Measurements from ENCODE around the gene DEAF1. TPM values are rescaled to one million over a fixed set of nuclear protein-coding genes. Genes with fewer than 3 reads are reported as not detected.

The DEAF1 gene
- total and polyA plus RNA-seq, 2 of the 13 experiments (the other 11 are each of a cell fraction or from before 2014, with no cell fraction given): 22.3 to 29.6 TPM

- TF ChIP-seq PCBP2 (optimal IDR thresholded peaks at IDR 0.05; ENCODE audit: low read depth, low read length, poor library complexity, severe bottlenecking): no peak
- TF ChIP-seq ZNF124 (CRISPR knock-in tag; IDR thresholded peaks at IDR 0.05): peak; percentile 15; the same call in 1 of the 2 replicates
- 0 out of 2 replicates have a peak, but pooled peaks have one; percentile 13 for TF ChIP-seq ZNF354B (CRISPR knock-in tag; IDR thresholded peaks at IDR 0.05)
- TF ChIP-seq MED1 (CRISPR knock-in tag; IDR thresholded peaks at IDR 0.05): peak; percentile 27; the same call in 1 of the 2 replicates
- no peak for TF ChIP-seq NCOR1 (IDR thresholded peaks at IDR 0.05; ENCODE audit: borderline replicate concordance, low read length)
- TF ChIP-seq GABPA (IDR thresholded peaks at IDR 0.05; ENCODE audit: low read depth, low read length): no peak
- TF ChIP-seq GABPA (CRISPR knock-in tag; IDR thresholded peaks at IDR 0.05; ENCODE audit: low read depth): no peak
- TF ChIP-seq MEIS1 (CRISPR knock-in tag; IDR thresholded peaks at IDR 0.05; ENCODE audit: borderline replicate concordance): no peak
- TF ChIP-seq ZKSCAN8 (CRISPR knock-in tag; IDR thresholded peaks at IDR 0.05; ENCODE audit: borderline replicate concordance): no peak
- TF ChIP-seq MTERF4 (CRISPR knock-in tag; IDR thresholded peaks at IDR 0.05): 0 out of 2 replicates have a peak, but pooled peaks have one; percentile 32
- peak; percentile 17; the same call in 1 of the 2 replicates for TF ChIP-seq ZNF441 (CRISPR knock-in tag; IDR thresholded peaks at IDR 0.05; ENCODE audit: borderline replicate concordance)
- peak; percentile 32; the same call in 1 of the 2 replicates for TF ChIP-seq POLR2AphosphoS5 (IDR thresholded peaks at IDR 0.05; ENCODE audit: low read depth, low read length)
- peak; percentile 22; the same call in 1 of the 2 replicates for TF ChIP-seq ZNF691 (CRISPR knock-in tag; IDR thresholded peaks at IDR 0.05; ENCODE audit: borderline replicate concordance, low read depth)
- no peak for TF ChIP-seq ZNF296 (CRISPR knock-in tag; conservative IDR thresholded peaks at IDR 0.05)
- TF ChIP-seq FOSL1 (CRISPR knock-in tag; IDR thresholded peaks at IDR 0.05; ENCODE audit: borderline replicate concordance): no peak
- TF ChIP-seq ZFX (CRISPR knock-in tag; IDR thresholded peaks at IDR 0.05; ENCODE audit: low read depth): peak; percentile 37; the same call in 1 of the 2 replicates
- no peak for TF ChIP-seq RFXANK (CRISPR knock-in tag; IDR thresholded peaks at IDR 0.05)
- 0 out of 2 replicates have a peak, but pooled peaks have one; percentile 17 for TF ChIP-seq HOXA7 (CRISPR knock-in tag; IDR thresholded peaks at IDR 0.05)
- TF ChIP-seq ZNF720 (CRISPR knock-in tag; IDR thresholded peaks at IDR 0.05): no peak
- TF ChIP-seq MATR3 (CRISPR knock-in tag; IDR thresholded peaks at IDR 0.05): no peak
- peak; percentile 17; the same call in 1 of the 2 replicates for TF ChIP-seq KDM3A (CRISPR knock-in tag; IDR thresholded peaks at IDR 0.05; ENCODE audit: low read depth)
- no peak for TF ChIP-seq ZBTB39 (CRISPR knock-in tag; IDR thresholded peaks at IDR 0.05)
- TF ChIP-seq ZNF337 (CRISPR knock-in tag; IDR thresholded peaks at IDR 0.05; ENCODE audit: borderline replicate concordance, low read depth): peak; percentile 35; the same call in 1 of the 2 replicates
- no peak for TF ChIP-seq NFRKB (IDR thresholded peaks at IDR 0.05)
- peak; percentile 68 for TF ChIP-seq YEATS4 (CRISPR knock-in tag; IDR thresholded peaks at IDR 0.05; ENCODE audit: borderline replicate concordance)
- peak; percentile 55; the same call in 1 of the 2 replicates for TF ChIP-seq ZMYM4 (CRISPR knock-in tag; IDR thresholded peaks at IDR 0.05)
- no peak for TF ChIP-seq ZNF562 (CRISPR knock-in tag; IDR thresholded peaks at IDR 0.05; ENCODE audit: borderline replicate concordance)
- no peak for TF ChIP-seq POGZ (CRISPR knock-in tag; IDR thresholded peaks at IDR 0.05)
- TF ChIP-seq NKX3-1 (CRISPR knock-in tag; IDR thresholded peaks at IDR 0.05): peak; percentile 65; the same call in 1 of the 2 replicates
These were observed 10.8 kb upstream of the DEAF1 start, which contains the start of gene EPS8L2 (continued) for GRCh38 chr11:705646-706438.
